ENCODE measurements around the gene ACTN4.

DNA sequence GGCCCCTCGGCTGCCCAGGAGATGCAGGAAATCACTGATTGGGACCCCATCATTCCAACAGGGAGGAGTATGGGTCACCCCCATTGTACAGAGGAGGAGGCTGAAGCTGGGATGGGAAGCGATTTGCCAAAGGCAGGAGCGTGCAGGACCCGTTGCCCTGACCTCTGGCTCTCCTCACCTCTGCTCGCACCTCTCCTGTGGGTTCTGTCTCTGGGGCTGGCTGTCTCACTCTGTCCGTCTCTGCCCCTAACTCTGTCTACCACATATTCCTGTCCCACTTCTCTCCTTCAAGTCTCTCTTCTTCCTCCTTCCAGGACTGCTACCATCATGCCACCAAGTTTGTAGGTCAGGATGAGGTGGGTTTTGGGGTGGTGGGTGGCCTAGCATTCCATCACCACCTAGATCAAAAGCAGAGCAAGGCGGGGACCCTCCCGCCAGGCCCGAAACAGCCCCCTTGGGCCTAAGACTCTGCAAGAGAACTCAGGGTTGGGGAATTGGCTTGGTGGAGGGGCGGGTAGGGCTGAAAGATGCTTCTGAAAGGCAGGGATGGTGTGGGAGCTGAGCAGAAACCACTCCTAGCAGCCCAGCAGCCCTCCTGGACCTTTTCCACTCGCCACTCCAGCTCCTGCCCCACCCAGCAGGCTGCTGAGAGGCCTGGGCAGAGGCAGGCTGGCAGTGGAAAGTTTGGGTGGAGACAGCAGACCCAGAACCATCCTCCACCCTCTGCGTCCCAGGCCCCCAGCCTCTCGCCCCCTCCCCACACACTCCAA, 126.9 kb downstream of the ACTN4 start:
- TF ChIP-seq EZH2 (IDR thresholded peaks at IDR 0.05; ENCODE audit: low read depth, unreplicated experiment) (no peak), CTCF (conservative IDR thresholded peaks at IDR 0.05; ENCODE audit: low read depth in 2 of 2) (no peak), NANOG (IDR thresholded peaks at IDR 0.05; ENCODE audit: borderline replicate concordance) (no peak), CREB1 (CRISPR knock-in tag; IDR thresholded peaks at IDR 0.05; ENCODE audit: low read depth) (no peak), POLR2AphosphoS5 (IDR thresholded peaks at IDR 0.05; ENCODE audit: low read depth) (no peak), STAT1 (IDR thresholded peaks at IDR 0.05; ENCODE audit: unreplicated experiment) (no peak), EZH2phosphoT487 (IDR thresholded peaks at IDR 0.05; ENCODE audit: unreplicated experiment) (no peak), ZNF462 (CRISPR knock-in tag; IDR thresholded peaks at IDR 0.05) (no peak), JUNB (IDR thresholded peaks at IDR 0.05; ENCODE audit: unreplicated experiment) (no peak), ZNF331 (CRISPR knock-in tag; IDR thresholded peaks at IDR 0.05; ENCODE audit: low read depth) (no peak)
- TF ChIP-seq, protein P1, sequence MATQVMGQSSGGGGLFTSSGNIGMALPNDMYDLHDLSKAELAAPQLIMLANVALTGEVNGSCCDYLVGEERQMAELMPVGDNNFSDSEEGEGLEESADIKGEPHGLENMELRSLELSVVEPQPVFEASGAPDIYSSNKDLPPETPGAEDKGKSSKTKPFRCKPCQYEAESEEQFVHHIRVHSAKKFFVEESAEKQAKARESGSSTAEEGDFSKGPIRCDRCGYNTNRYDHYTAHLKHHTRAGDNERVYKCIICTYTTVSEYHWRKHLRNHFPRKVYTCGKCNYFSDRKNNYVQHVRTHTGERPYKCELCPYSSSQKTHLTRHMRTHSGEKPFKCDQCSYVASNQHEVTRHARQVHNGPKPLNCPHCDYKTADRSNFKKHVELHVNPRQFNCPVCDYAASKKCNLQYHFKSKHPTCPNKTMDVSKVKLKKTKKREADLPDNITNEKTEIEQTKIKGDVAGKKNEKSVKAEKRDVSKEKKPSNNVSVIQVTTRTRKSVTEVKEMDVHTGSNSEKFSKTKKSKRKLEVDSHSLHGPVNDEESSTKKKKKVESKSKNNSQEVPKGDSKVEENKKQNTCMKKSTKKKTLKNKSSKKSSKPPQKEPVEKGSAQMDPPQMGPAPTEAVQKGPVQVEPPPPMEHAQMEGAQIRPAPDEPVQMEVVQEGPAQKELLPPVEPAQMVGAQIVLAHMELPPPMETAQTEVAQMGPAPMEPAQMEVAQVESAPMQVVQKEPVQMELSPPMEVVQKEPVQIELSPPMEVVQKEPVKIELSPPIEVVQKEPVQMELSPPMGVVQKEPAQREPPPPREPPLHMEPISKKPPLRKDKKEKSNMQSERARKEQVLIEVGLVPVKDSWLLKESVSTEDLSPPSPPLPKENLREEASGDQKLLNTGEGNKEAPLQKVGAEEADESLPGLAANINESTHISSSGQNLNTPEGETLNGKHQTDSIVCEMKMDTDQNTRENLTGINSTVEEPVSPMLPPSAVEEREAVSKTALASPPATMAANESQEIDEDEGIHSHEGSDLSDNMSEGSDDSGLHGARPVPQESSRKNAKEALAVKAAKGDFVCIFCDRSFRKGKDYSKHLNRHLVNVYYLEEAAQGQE (IDR thresholded peaks at IDR 0.05; ENCODE audit: unreplicated experiment) = no peak
- TF ChIP-seq, protein P2, sequence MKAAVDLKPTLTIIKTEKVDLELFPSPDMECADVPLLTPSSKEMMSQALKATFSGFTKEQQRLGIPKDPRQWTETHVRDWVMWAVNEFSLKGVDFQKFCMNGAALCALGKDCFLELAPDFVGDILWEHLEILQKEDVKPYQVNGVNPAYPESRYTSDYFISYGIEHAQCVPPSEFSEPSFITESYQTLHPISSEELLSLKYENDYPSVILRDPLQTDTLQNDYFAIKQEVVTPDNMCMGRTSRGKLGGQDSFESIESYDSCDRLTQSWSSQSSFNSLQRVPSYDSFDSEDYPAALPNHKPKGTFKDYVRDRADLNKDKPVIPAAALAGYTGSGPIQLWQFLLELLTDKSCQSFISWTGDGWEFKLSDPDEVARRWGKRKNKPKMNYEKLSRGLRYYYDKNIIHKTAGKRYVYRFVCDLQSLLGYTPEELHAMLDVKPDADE (IDR thresholded peaks at IDR 0.05) = no peak

Data from GM23338 (cell line).